Fibroblast of mammary gland (primary cell): ENCODE data around the gene DEPDC5.

Source experiments
- DNase-seq: peaks from one replicate; pipeline ENCODE4 v3.0.0-alpha.2; 2010; ENCODE audit warnings: low read depth
- H3K4me3 ChIP-seq: 2 replicates; pipeline ENCODE4 v1.5.1; 2011; ENCODE audit warnings: low read depth, mild to moderate bottlenecking, low read length, moderate library complexity; ENCODE audit not compliant: control insufficient read depth
- CTCF ChIP-seq: conservative IDR thresholded peaks from 2 replicates; pipeline ENCODE4 v1.5.1; 2011; ENCODE audit warnings: low read depth, low read length, inconsistent platforms; ENCODE audit not compliant: control insufficient read depth, insufficient read depth

The DEPDC5 gene

DNA sequence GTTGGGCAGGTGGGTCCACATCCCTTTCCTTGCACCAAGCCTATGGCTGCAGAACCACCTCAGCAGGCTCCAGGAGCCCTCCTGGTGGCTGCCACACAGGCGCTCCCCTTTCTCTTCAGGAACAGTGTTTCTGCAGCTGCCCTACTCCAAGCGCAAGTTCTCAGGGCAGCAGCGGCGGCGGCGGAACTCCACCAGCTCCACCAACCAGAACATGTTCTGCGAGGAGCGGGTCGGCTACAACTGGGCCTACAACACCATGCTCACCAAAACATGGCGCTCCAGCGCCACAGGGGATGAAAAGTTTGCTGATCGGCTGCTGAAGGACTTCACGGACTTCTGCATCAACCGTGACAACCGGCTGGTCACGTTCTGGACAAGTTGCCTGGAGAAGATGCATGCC is 152.3 kb downstream of the DEPDC5 start:
- TF ChIP-seq CTCF = no peak
- DNase-seq = no peak
- H3K4me3 ChIP-seq = no peak overlapping the region

GRCh38 chr22:31906569-31906968 is 152.8 kb downstream of the DEPDC5 start:
- no peak overlapping the region for H3K4me3 ChIP-seq
- DNase-seq = no peak
- no peak for TF ChIP-seq CTCF

- TF ChIP-seq CTCF = no peak
- no peak overlapping the region for H3K4me3 ChIP-seq
- DNase-seq = no peak
Observed at GRCh38 chr22:31909977-31910376, 156.2 kb downstream of the DEPDC5 start.

GRCh38 chr22:31911565-31912406 is 158.0 kb downstream of the DEPDC5 start:
- no peak for TF ChIP-seq CTCF
- no peak overlapping the region for H3K4me3 ChIP-seq
- peak; percentile 7 for DNase-seq

DNA sequence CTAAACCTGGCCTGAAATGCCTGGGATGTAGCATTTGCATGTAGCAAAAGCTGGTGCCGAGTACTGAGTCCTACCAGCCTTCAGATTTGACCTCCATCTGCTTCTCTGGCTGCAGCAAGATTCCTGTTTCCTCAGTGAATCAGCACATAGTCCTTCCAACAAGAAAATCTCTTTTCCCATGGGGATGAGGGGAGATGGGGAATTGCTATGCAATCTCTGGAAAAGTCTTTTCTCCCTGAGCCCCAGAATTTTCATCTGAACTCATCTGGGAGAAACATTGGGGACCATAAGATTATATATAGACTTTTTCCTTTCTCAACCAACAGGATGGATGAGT is 158.6 kb downstream of the DEPDC5 start:
- TF ChIP-seq CTCF = no peak
- H3K4me3 ChIP-seq = no peak overlapping the region
- peak; percentile 50 for DNase-seq

GRCh38 chr22:31915586-31915985 is 161.8 kb downstream of the DEPDC5 start:
- no peak overlapping the region for H3K4me3 ChIP-seq
- TF ChIP-seq CTCF = no peak
- DNase-seq = no peak
